HFF-Myc (cell line): ENCODE data around the gene ZDHHC16.
"Not testable (repeated sequence)": the region's sequence is repeated elsewhere in the genome, so short reads cannot be mapped to it uniquely, and the experiment has no call there.

Experiments
- DNase-seq: peaks from one replicate; pipeline ENCODE4 v3.0.0-alpha.2; 2011; ENCODE audit warnings: low read depth; ENCODE audit errors: extremely low read depth
- H3K4me3 ChIP-seq: replicated peaks from 2 replicates; pipeline ENCODE4 v1.5.1; 2011; ENCODE audit warnings: low read depth, mild to moderate bottlenecking, control low read depth, low read length
- CTCF ChIP-seq: IDR thresholded peaks from 2 replicates; pipeline ENCODE4 v1.5.1; 2012; ENCODE audit warnings: mild to moderate bottlenecking, low read depth, low read length, control low read depth; ENCODE audit errors: missing control alignments

ZDHHC16 gene

DNA sequence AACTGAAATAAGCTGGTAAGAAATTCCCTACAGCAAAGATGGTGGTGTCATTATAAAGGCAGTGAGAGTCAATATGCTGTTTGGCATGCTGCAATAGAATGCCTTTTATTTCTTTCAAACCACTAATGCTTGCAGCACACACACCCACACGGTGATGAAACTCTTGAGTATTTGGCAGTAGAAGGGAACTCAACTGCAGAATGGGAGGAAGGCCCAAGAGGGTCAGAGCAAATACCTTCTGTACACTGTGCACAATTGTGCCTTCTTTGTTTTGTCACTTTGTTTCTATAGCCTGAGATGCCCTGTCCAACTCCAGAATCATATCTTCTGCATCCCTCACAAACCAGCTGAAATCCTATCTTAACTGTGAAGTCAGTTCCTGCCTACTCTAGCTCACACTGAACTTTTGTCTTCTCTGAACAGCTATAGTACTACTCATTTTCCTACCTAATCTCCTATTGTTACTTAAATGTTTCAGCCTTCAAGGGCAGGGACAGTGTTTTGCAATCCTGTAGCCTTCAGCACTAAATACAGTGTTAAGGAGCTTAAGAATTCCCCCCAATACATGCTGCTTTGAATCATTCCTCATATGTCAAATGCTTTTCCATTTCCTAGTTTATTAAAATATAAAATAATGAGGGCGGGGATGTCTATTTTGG is 30.1 kb downstream of the ZDHHC16 start:
- DNase-seq = no peak
- no peak overlapping the region for H3K4me3 ChIP-seq
- TF ChIP-seq CTCF = no peak

DNA sequence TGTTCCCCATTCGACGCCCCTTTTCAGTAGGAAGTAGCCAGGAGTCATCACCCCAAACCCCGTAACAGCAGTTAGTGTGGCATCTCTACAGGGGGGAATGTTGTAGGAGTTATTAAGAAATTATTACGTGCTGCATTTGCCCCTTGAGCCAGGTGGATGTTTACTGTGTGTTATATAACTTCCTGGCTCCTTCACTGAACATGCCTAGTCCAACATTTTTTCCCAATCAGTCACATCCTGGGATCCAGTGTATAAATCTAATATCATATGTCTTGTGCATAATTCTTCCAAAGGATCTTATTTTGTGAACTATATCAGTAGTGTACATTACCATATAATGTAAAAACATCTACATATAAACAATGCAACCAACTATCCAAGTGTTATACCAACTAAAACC is 33.4 kb downstream of the ZDHHC16 start:
- not testable (repeated sequence) for DNase-seq, H3K4me3 ChIP-seq

- TF ChIP-seq CTCF = no peak
- DNase-seq = no peak
- no peak overlapping the region for H3K4me3 ChIP-seq
Observed at GRCh38 chr10:97479939-97480338, 34.0 kb downstream of the ZDHHC16 start.

GRCh38 chr10:97481071-97481470 is 35.1 kb downstream of the ZDHHC16 start:
- no peak overlapping the region for H3K4me3 ChIP-seq
- DNase-seq = no peak
- no peak for TF ChIP-seq CTCF

GRCh38 chr10:97482381-97482780 is 36.4 kb downstream of the ZDHHC16 start:
- DNase-seq = no peak
- no peak overlapping the region for H3K4me3 ChIP-seq
- TF ChIP-seq CTCF = no peak

GRCh38 chr10:97483506-97483905 is 37.5 kb downstream of the ZDHHC16 start:
- no peak for DNase-seq
- no peak overlapping the region for H3K4me3 ChIP-seq
- no peak for TF ChIP-seq CTCF

- TF ChIP-seq CTCF = no peak
- DNase-seq = no peak
Observed at GRCh38 chr10:97483921-97484320, 37.9 kb downstream of the ZDHHC16 start.

More at GRCh38 chr10:97483921-97484320, 37.9 kb downstream of the ZDHHC16 start:
- no peak overlapping the region for H3K4me3 ChIP-seq
